Measurements from ENCODE around the gene SMYD5.
A peak's percentile ranks its signal among the peaks of the same experiment; 100 is the strongest.

The SMYD5 gene

DNA sequence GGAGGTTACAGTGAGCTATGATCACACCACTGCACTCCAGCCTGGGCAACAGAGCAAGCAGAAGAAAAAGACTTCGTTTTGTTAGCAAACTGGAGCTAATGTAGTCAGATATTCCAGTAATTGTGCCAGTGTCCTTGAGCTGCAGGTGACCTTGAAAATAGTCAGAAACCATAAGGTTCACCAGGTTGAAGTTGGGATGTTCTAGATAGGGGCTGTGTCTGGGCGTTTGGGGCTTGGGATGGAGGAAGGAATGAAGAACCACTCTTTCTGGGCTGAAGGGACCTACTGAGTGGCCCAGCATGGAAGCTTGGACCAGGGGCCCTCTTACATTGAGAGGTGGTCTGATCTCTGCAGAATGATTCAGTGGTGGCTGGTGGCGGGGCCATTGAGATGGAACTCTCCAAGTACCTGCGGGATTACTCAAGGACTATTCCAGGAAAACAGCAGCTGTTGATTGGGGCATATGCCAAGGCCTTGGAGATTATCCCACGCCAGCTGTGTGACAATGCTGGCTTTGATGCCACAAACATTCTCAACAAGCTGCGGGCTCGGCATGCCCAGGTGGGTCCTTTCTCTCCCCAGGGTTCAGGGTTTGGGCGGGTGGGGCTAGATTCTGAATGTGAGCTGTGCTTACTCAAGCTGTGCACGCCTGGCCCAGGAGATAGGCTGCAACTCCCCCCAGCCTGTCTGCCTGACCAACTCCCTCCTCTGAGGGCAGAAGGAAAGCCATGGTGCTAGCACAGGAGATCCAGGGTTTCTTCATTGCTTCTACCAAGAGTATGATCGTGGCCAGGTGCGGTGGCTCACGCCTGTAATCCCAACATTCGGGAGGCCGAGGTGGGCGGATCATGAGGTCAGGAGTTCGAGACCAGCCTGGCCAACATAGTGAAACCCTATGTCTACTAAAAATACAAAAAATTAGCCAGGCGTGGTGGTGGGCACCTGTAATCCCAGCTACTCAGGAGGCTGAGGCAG is 37.1 kb downstream of the SMYD5 start:
- H3K27ac ChIP-seq (ENCODE audit: extremely low read depth, low read depth, low read length): no peak overlapping the region
- ChIA-PET CTCF (interaction anchor here (0.9 to 2.0 kb wide), 3 partner anchors 16 to 39 kb away, joined by 3 to 7 read pairs (median 5); no protein-coding TSS in a partner anchor), POLR2A (interaction anchor here (0.5 to 1.1 kb wide), 3 partner anchors 11 to 134 kb away, joined by 3 to 4 read pairs (median 3); partner anchors contain the start of gene ALMS1)
- H3K36me3 ChIP-seq (ENCODE audit: control insufficient read depth in 2 of 2, insufficient read depth in 1 of 2, low read length in 2 of 2): peaks cover 56 to 93% of the 10 kb centered on the region in 2 experiments
- H3K4me1 ChIP-seq (ENCODE audit: control insufficient read depth, insufficient read depth, low read length): no peaks in the 10 kb centered on the region
- no peaks in the 10 kb centered on the region for H3K9me3 ChIP-seq (ENCODE audit: control insufficient read depth, insufficient read depth, low read depth, low read length)
- H3K4me3 ChIP-seq (ENCODE audit: low read depth, low read length): no peak overlapping the region
- TF ChIP-seq RBAK (tag by site-specific recombination; IDR thresholded peaks at IDR 0.05): no peak
- no peak for TF ChIP-seq KLF9 (tag by site-specific recombination; IDR thresholded peaks at IDR 0.05; ENCODE audit: low read depth)
- no peak for TF ChIP-seq SP7 (tag by site-specific recombination; IDR thresholded peaks at IDR 0.05)
- TF ChIP-seq GFI1B (tag by site-specific recombination; IDR thresholded peaks at IDR 0.05): no peak
- TF ChIP-seq ZNF133 (tag by site-specific recombination; IDR thresholded peaks at IDR 0.05): no peak
- no peak for TF ChIP-seq YY1 (tag by site-specific recombination; IDR thresholded peaks at IDR 0.05)
- TF ChIP-seq, protein P1, sequence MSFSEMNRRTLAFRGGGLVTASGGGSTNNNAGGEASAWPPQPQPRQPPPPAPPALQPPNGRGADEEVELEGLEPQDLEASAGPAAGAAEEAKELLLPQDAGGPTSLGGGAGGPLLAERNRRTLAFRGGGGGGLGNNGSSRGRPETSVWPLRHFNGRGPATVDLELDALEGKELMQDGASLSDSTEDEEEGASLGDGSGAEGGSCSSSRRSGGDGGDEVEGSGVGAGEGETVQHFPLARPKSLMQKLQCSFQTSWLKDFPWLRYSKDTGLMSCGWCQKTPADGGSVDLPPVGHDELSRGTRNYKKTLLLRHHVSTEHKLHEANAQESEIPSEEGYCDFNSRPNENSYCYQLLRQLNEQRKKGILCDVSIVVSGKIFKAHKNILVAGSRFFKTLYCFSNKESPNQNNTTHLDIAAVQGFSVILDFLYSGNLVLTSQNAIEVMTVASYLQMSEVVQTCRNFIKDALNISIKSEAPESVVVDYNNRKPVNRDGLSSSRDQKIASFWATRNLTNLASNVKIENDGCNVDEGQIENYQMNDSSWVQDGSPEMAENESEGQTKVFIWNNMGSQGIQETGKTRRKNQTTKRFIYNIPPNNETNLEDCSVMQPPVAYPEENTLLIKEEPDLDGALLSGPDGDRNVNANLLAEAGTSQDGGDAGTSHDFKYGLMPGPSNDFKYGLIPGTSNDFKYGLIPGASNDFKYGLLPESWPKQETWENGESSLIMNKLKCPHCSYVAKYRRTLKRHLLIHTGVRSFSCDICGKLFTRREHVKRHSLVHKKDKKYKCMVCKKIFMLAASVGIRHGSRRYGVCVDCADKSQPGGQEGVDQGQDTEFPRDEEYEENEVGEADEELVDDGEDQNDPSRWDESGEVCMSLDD (tag by site-specific recombination; IDR thresholded peaks at IDR 0.05): no peak
- no peak for TF ChIP-seq ZNF426 (tag by site-specific recombination; IDR thresholded peaks at IDR 0.05)

DNA sequence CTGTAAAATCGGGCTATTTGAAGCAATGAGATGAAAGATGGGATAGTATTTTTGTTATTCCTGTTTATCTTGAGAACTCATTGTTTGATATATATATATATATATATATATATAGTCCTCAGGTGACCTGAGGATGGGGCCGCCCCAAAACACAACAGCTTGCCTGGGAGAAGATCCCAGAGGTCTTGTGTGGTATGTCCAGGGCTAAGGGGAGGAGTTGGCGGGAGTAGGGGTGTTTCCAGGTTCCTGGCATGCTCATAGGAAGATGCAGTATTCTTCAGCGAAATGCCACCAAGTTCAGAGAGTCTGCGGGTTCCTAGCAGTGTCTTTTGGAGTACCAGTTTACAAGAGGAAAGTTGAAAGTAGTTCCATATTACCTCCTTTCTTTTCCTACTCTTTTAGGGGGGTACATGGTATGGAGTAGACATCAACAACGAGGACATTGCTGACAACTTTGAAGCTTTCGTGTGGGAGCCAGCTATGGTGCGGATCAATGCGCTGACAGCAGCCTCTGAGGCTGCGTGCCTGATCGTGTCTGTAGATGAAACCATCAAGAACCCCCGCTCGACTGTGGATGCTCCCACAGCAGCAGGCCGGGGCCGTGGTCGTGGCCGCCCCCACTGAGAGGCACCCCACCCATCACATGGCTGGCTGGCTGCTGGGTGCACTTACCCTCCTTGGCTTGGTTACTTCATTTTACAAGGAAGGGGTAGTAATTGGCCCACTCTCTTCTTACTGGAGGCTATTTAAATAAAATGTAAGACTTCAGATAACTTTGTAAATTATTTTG is 38.4 kb downstream of the SMYD5 start:
- Histone ChIP-seq H3K36me3 (ENCODE audit: control insufficient read depth in 2 of 2, insufficient read depth in 1 of 2, low read length in 2 of 2) (peaks cover 43 to 80% of the 10 kb centered on the region in 2 experiments), H3K4me1 (ENCODE audit: control insufficient read depth, insufficient read depth, low read length) (no peaks in the 10 kb centered on the region), H3K27ac (ENCODE audit: extremely low read depth, low read depth, low read length) (no peak overlapping the region), H3K9me3 (ENCODE audit: control insufficient read depth, insufficient read depth, low read depth, low read length) (no peaks in the 10 kb centered on the region), H3K4me3 (ENCODE audit: low read depth, low read length) (no peak overlapping the region)
- ChIA-PET CTCF (interaction anchor here (0.6 to 2.0 kb wide), 2 partner anchors 17 to 1426 kb away, joined by 3 to 5 read pairs; no protein-coding TSS in a partner anchor), POLR2A (interaction anchor here (0.6 to 1.2 kb wide), 4 partner anchors 13 to 133 kb away, joined by 3 to 4 read pairs (median 3); partner anchors contain the start of genes ALMS1 and PRADC1)
- TF ChIP-seq GLIS1 (tag by site-specific recombination; IDR thresholded peaks at IDR 0.05): peak; percentile 48
- TF ChIP-seq ZNF600 (tag by site-specific recombination; IDR thresholded peaks at IDR 0.05): peak; percentile 60
- no peak for TF ChIP-seq ZFP37 (tag by site-specific recombination; IDR thresholded peaks at IDR 0.05)

GRCh38 chr2:73253400-73253799 is 39.4 kb downstream of the SMYD5 start:
- H3K36me3 ChIP-seq (ENCODE audit: control insufficient read depth in 2 of 2, insufficient read depth in 1 of 2, low read length in 2 of 2): peaks cover 36 to 73% of the 10 kb centered on the region in 2 experiments
- TF ChIP-seq ZNF596 (tag by site-specific recombination; IDR thresholded peaks at IDR 0.05) (no peak), ZNF692 (tag by site-specific recombination; IDR thresholded peaks at IDR 0.05) (no peak), IKZF3 (tag by site-specific recombination; IDR thresholded peaks at IDR 0.05) (no peak), ZNF629 (tag by site-specific recombination; IDR thresholded peaks at IDR 0.05) (peak; percentile 54), ZNF211 (tag by site-specific recombination; IDR thresholded peaks at IDR 0.05; ENCODE audit: low read depth) (no peak), BCL11A (tag by site-specific recombination; IDR thresholded peaks at IDR 0.05; ENCODE audit: low read depth) (no peak)
- TF ChIP-seq, protein P1 (tag by site-specific recombination; IDR thresholded peaks at IDR 0.05): no peak
- TF ChIP-seq, protein P2, sequence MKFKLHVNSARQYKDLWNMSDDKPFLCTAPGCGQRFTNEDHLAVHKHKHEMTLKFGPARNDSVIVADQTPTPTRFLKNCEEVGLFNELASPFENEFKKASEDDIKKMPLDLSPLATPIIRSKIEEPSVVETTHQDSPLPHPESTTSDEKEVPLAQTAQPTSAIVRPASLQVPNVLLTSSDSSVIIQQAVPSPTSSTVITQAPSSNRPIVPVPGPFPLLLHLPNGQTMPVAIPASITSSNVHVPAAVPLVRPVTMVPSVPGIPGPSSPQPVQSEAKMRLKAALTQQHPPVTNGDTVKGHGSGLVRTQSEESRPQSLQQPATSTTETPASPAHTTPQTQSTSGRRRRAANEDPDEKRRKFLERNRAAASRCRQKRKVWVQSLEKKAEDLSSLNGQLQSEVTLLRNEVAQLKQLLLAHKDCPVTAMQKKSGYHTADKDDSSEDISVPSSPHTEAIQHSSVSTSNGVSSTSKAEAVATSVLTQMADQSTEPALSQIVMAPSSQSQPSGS (tag by site-specific recombination; IDR thresholded peaks at IDR 0.05; ENCODE audit: low read depth): peak; percentile 92
- ChIA-PET POLR2A (interaction anchor here (1.0 to 2.0 kb wide), 6 partner anchors 9 to 76 kb away, joined by 3 to 7 read pairs (median 4); partner anchors contain the start of gene PRADC1), CTCF (interaction anchor here (0.6 kb wide), 1 partner anchor 1427 kb away, joined by 3 read pairs; no protein-coding TSS in a partner anchor)
- no peaks in the 10 kb centered on the region for H3K4me1 ChIP-seq (ENCODE audit: control insufficient read depth, insufficient read depth, low read length)
- H3K27ac ChIP-seq (ENCODE audit: extremely low read depth, low read depth, low read length): no peak overlapping the region
- no peaks in the 10 kb centered on the region for H3K9me3 ChIP-seq (ENCODE audit: control insufficient read depth, insufficient read depth, low read depth, low read length)
- H3K4me3 ChIP-seq (ENCODE audit: low read depth, low read length): no peak overlapping the region
